ENCODE results near the gene DEPDC5.
A peak's percentile ranks its signal among the peaks of the same experiment; 100 is the strongest.
"Not testable (repeated sequence)": the region's sequence is repeated elsewhere in the genome, so short reads cannot be mapped to it uniquely, and the experiment has no call there.

The DEPDC5 gene

GRCh38 chr22:31753634-31754501 lies at the start of gene DEPDC5:
Gene DEPDC5, plus strand, starts transcription at chr22:31754019. Its CDS starts 903 bp downstream, at chr22:31754922.
- DNase-seq: peak; percentile 96

GRCh38 chr22:31707519-31707918 lies 46.3 kb upstream of the DEPDC5 start:
- DNase-seq: no peak

- not testable (repeated sequence) for DNase-seq
Observed at GRCh38 chr22:31711226-31711625, 42.6 kb upstream of the DEPDC5 start.

GRCh38 chr22:31715147-31715778 lies 38.6 kb upstream of the DEPDC5 start:
- DNase-seq: no peak

- no peak for DNase-seq
Observed at GRCh38 chr22:31719850-31720471, 33.9 kb upstream of the DEPDC5 start.

GRCh38 chr22:31723723-31724122 lies 30.1 kb upstream of the DEPDC5 start:
- no peak for DNase-seq

GRCh38 chr22:31726692-31727091 lies 27.1 kb upstream of the DEPDC5 start:
- DNase-seq: no peak

- no peak for DNase-seq
Observed at GRCh38 chr22:31728857-31729256, 25.0 kb upstream of the DEPDC5 start.

- no peak for DNase-seq
Observed at GRCh38 chr22:31730344-31730711, 23.5 kb upstream of the DEPDC5 start.

GRCh38 chr22:31732089-31732829 lies 21.6 kb upstream of the DEPDC5 start:
- DNase-seq: no peak

- DNase-seq: no peak
Observed at GRCh38 chr22:31733580-31734079, 20.2 kb upstream of the DEPDC5 start.

GRCh38 chr22:31734512-31734911 lies 19.3 kb upstream of the DEPDC5 start:
- no peak for DNase-seq

GRCh38 chr22:31736458-31736857 lies 17.4 kb upstream of the DEPDC5 start:
- no peak for DNase-seq

GRCh38 chr22:31737932-31738331 lies 15.9 kb upstream of the DEPDC5 start:
- DNase-seq: no peak

- DNase-seq: no peak
Observed at GRCh38 chr22:31738566-31738965, 15.3 kb upstream of the DEPDC5 start.

- no peak for DNase-seq
Observed at GRCh38 chr22:31739795-31740201, 14.0 kb upstream of the DEPDC5 start.

- not testable (repeated sequence) for DNase-seq
Observed at GRCh38 chr22:31740314-31740713, 13.5 kb upstream of the DEPDC5 start.

- no peak for DNase-seq
Observed at GRCh38 chr22:31742115-31742514, 11.7 kb upstream of the DEPDC5 start.

- DNase-seq: no peak
Observed at GRCh38 chr22:31742682-31743081, 11.1 kb upstream of the DEPDC5 start.

GRCh38 chr22:31743871-31744270 lies 9.9 kb upstream of the DEPDC5 start:
- no peak for DNase-seq

GRCh38 chr22:31747441-31747840 lies 6.4 kb upstream of the DEPDC5 start:
- no peak for DNase-seq

GRCh38 chr22:31748490-31748889 lies 5.3 kb upstream of the DEPDC5 start:
- no peak for DNase-seq

Measured in CD4-positive, alpha-beta T cell treated with Interleukin-1 beta for 1 hour (primary cell).